H9 (cell line): ENCODE results near the gene NCOA5. TPM values are rescaled to one million over a fixed set of nuclear protein-coding genes. Genes with fewer than 3 reads are reported as not detected.

Source experiments
- DNase-seq: peaks from one replicate; pipeline ENCODE4 v3.0.0-alpha.2; 2017
- H2AFZ ChIP-seq: one replicate; pipeline ENCODE4 v1.6.1; 2013; ENCODE audit warnings: mild to moderate bottlenecking, low read length, control low read depth, moderate library complexity
- H2AK5ac ChIP-seq: 2 replicates; pipeline ENCODE4 v1.6.1; 2013; ENCODE audit warnings: low read length, control low read depth, mixed read lengths; ENCODE audit not compliant: insufficient read length
- H2BK120ac ChIP-seq: one replicate; pipeline ENCODE4 v1.6.1; 2013; ENCODE audit warnings: low read depth, mild to moderate bottlenecking, low read length, control low read depth, inconsistent platforms; ENCODE audit not compliant: poor library complexity, severe bottlenecking
- H2BK12ac ChIP-seq: 2 replicates; pipeline ENCODE4 v1.6.1; 2013; ENCODE audit warnings: low read length, control low read depth, mixed read lengths, low read depth; ENCODE audit not compliant: insufficient read length
- H2BK15ac ChIP-seq: 2 replicates; pipeline ENCODE4 v1.6.1; 2013; ENCODE audit warnings: low read depth, low read length, control low read depth
- H2BK20ac ChIP-seq: one replicate; pipeline ENCODE4 v1.6.1; 2013; ENCODE audit warnings: low read depth, mild to moderate bottlenecking, low read length, control low read depth, inconsistent platforms; ENCODE audit not compliant: poor library complexity, severe bottlenecking
- H2BK5ac ChIP-seq: 2 replicates; pipeline ENCODE4 v1.6.1; 2013; ENCODE audit warnings: low read length, control low read depth, mixed read lengths; ENCODE audit not compliant: insufficient read length
- H3K14ac ChIP-seq: 2 replicates; pipeline ENCODE4 v1.6.1; 2013; ENCODE audit warnings: low read length, control low read depth; ENCODE audit not compliant: insufficient read depth
- H3K18ac ChIP-seq: 2 replicates; pipeline ENCODE4 v1.6.1; 2013; ENCODE audit warnings: low read depth, mild to moderate bottlenecking, mixed read lengths, low read length, control low read depth; ENCODE audit not compliant: insufficient read length
- H3K23ac ChIP-seq: 2 replicates; pipeline ENCODE4 v1.6.1; 2013; ENCODE audit warnings: low read length, control low read depth, mixed read lengths, low read depth; ENCODE audit not compliant: insufficient read length
- H3K23me2 ChIP-seq: 2 replicates; pipeline ENCODE4 v1.6.1; 2013; ENCODE audit warnings: low read depth, mild to moderate bottlenecking, mixed read lengths, low read length, control low read depth; ENCODE audit not compliant: insufficient read length, poor library complexity, severe bottlenecking
- H3K27ac ChIP-seq: 2 replicates; pipeline ENCODE4 v1.5.1; 2013; ENCODE audit warnings: low read length, control low read depth, mixed read lengths, low read depth; ENCODE audit not compliant: insufficient read length
- H3K27me3 ChIP-seq: 2 replicates; pipeline ENCODE4 v1.6.1; 2013; ENCODE audit warnings: low read length, control low read depth, inconsistent platforms; ENCODE audit not compliant: insufficient read depth
- H3K4ac ChIP-seq: 2 replicates; pipeline ENCODE4 v1.6.1; 2013; ENCODE audit warnings: low read depth, mild to moderate bottlenecking, control low read depth, inconsistent platforms, low read length, moderate library complexity
- H3K4me1 ChIP-seq: 2 replicates; pipeline ENCODE4 v1.6.1; 2013; ENCODE audit warnings: low read length, control low read depth, inconsistent platforms; ENCODE audit not compliant: insufficient read depth
- H3K4me2 ChIP-seq: 2 replicates; pipeline ENCODE4 v1.6.1; 2013; ENCODE audit warnings: low read length, control low read depth, mixed read lengths; ENCODE audit not compliant: insufficient read length, insufficient read depth
- H3K56ac ChIP-seq: 2 replicates; pipeline ENCODE4 v1.6.1; 2013; ENCODE audit warnings: low read depth, mild to moderate bottlenecking, mixed read lengths, low read length, control low read depth; ENCODE audit not compliant: insufficient read length
- H3K79me1 ChIP-seq: 2 replicates; pipeline ENCODE4 v1.6.1; 2013; ENCODE audit warnings: low read depth, mild to moderate bottlenecking, moderate library complexity, low read length, control low read depth, inconsistent platforms; ENCODE audit not compliant: insufficient read depth, poor library complexity, severe bottlenecking
- H3K79me2 ChIP-seq: 2 replicates; pipeline ENCODE4 v1.6.1; 2013; ENCODE audit warnings: low read length, control low read depth, inconsistent platforms; ENCODE audit not compliant: insufficient read depth
- H3K9ac ChIP-seq: 2 replicates; pipeline ENCODE4 v1.6.1; 2013; ENCODE audit warnings: low read length, control low read depth, mixed read lengths; ENCODE audit not compliant: insufficient read length; ENCODE audit errors: extremely low read depth
- H3K9me3 ChIP-seq: one replicate; pipeline ENCODE4 v1.6.1; 2013; ENCODE audit warnings: low read depth, low read length, inconsistent platforms; ENCODE audit not compliant: control insufficient read depth
- H3T11ph ChIP-seq: one replicate; pipeline ENCODE4 v1.6.1; 2013; ENCODE audit warnings: mild to moderate bottlenecking, low read length, control low read depth, inconsistent platforms
- H4K20me1 ChIP-seq: one replicate; pipeline ENCODE4 v1.6.1; 2013; ENCODE audit not compliant: control insufficient read depth, insufficient read length, insufficient read depth
- H4K5ac ChIP-seq: 2 replicates; pipeline ENCODE4 v1.6.1; 2013; ENCODE audit warnings: low read depth, mild to moderate bottlenecking, mixed read lengths, low read length, control low read depth; ENCODE audit not compliant: insufficient read length
- H4K8ac ChIP-seq: replicated peaks from 2 replicates; pipeline ENCODE4 v1.6.1; 2013; ENCODE audit warnings: low read length, control low read depth, mixed read lengths, low read depth; ENCODE audit not compliant: insufficient read length
- H4K91ac ChIP-seq: 2 replicates; pipeline ENCODE4 v1.6.1; 2013; ENCODE audit warnings: low read depth, mild to moderate bottlenecking, moderate library complexity, mixed read lengths, low read length, control low read depth; ENCODE audit not compliant: insufficient read length
- H3K27ac Mint-ChIP-seq, 3 experiments: 2 replicates in 2 of 3; 3 replicates in 1 of 3; pipeline ENCODE4 v1.8.0; 2020 to 2021; ENCODE audit warnings: mixed read lengths in 3 of 3, mild to moderate bottlenecking in 1 of 3, moderate library complexity in 1 of 3
- H3K27me3 Mint-ChIP-seq: 2 replicates; pipeline ENCODE4 v1.8.0; 2021; ENCODE audit warnings: low read depth, mild to moderate bottlenecking, moderate library complexity, mixed read lengths
- H3K36me3 Mint-ChIP-seq, 3 experiments: 2 replicates in 2 of 3; 3 replicates in 1 of 3; pipeline ENCODE4 v1.8.0; 2020 to 2021; ENCODE audit warnings: low read depth in 3 of 3, mixed read lengths in 3 of 3; ENCODE audit not compliant: insufficient read depth in 1 of 3
- H3K4me1 Mint-ChIP-seq, 2 experiments: 2 replicates each; pipeline ENCODE4 v1.8.0; 2020; ENCODE audit warnings: mixed read lengths in 2 of 2
- H3K4me3 Mint-ChIP-seq, 2 experiments: 2 replicates in 1 of 2; 3 replicates in 1 of 2; pipeline ENCODE4 v1.8.0; 2020 to 2021; ENCODE audit warnings: mild to moderate bottlenecking in 2 of 2, mixed read lengths in 2 of 2, moderate library complexity in 1 of 2
- H3K9me3 Mint-ChIP-seq, 2 experiments: 2 replicates in 1 of 2; 3 replicates in 1 of 2; pipeline ENCODE4 v1.8.0; 2020; ENCODE audit warnings: mild to moderate bottlenecking in 2 of 2, mixed read lengths in 2 of 2, moderate library complexity in 1 of 2
- WGBS: extraction: QIAGEN DNeasy Blood & Tissue Kit; methylation state at CpG from one replicate; pipeline ENCODE4 v1.1.7; 2013; ENCODE audit warnings: missing lambda C conversion rate, low lambda C conversion rate, mixed read lengths; ENCODE audit not compliant: insufficient read length; ENCODE audit errors: extremely low coverage; 5-methylcytosine and 5-hydroxymethylcytosine counted together
- total RNA-seq: library from RNA; stranded (reverse); gene quantifications from 2 replicates; pipeline ENCODE4 v1.2.1, GENCODE V29; 2021
- TF ChIP-seq, protein P1 (sequence below): fragments of 200-600 bp; sonication (generic); conservative IDR thresholded peaks from 3 replicates; pipeline ENCODE4 v1.8.0; 2021; ENCODE audit warnings: antibody characterized with exemption, mild to moderate bottlenecking

Gene NCOA5
- total RNA-seq, 1 experiment from 2014 or later: 55.7 TPM

DNA sequence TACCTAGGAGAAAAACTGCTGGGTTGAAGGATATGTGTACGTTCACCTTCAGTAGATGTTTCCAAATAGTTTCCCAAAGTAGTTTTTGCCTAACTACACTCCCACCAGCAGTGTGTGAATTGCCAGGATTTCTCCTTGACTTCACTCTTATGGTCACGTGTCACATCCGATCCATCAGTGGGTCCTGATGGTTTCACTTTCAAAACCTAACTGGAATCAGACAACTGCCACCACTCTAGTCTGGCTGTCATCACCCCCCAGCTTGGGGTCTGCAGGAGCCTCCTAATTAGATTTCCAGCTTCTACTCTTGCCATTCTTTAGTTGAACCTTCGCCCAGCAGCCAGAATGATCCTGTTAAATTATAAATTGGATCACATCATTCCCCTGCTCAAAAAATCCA lies 69.2 kb downstream of the NCOA5 start:
- H3K27me3 Mint-ChIP-seq: peaks cover 30% of the 10 kb centered on the region

More for the DNA sequence above, 69.2 kb downstream of the NCOA5 start:
- H3K36me3 Mint-ChIP-seq: peaks cover 0 to 4% (median 2%) of the 10 kb centered on the region in 3 experiments; a peak in 1 of 7 replicates
- H2AK5ac ChIP-seq: no peak overlapping the region
- no peaks in the 10 kb centered on the region for H3K79me1 ChIP-seq
- H3K79me2 ChIP-seq: no peaks in the 10 kb centered on the region
- no peaks in the 10 kb centered on the region for H3K9me3 Mint-ChIP-seq
- no peak for DNase-seq
- H3K4me3 Mint-ChIP-seq: peak overlapping the region; percentile 80 to 83; a peak in 4 of 5 replicates
- no peak overlapping the region for H3K56ac ChIP-seq
- H3K4me1 Mint-ChIP-seq: peaks cover 11 to 16% of the 10 kb centered on the region in 2 experiments
- no peaks in the 10 kb centered on the region for H4K20me1 ChIP-seq
- no peaks in the 10 kb centered on the region for H3K9me3 ChIP-seq
- H4K8ac ChIP-seq: no peak overlapping the region
- no peak overlapping the region for H3K23ac ChIP-seq
- no peaks in the 10 kb centered on the region; the same call in 1 of the 2 replicates for H3K4me1 ChIP-seq
- no peak overlapping the region for H4K5ac ChIP-seq
- TF ChIP-seq, protein P1, sequence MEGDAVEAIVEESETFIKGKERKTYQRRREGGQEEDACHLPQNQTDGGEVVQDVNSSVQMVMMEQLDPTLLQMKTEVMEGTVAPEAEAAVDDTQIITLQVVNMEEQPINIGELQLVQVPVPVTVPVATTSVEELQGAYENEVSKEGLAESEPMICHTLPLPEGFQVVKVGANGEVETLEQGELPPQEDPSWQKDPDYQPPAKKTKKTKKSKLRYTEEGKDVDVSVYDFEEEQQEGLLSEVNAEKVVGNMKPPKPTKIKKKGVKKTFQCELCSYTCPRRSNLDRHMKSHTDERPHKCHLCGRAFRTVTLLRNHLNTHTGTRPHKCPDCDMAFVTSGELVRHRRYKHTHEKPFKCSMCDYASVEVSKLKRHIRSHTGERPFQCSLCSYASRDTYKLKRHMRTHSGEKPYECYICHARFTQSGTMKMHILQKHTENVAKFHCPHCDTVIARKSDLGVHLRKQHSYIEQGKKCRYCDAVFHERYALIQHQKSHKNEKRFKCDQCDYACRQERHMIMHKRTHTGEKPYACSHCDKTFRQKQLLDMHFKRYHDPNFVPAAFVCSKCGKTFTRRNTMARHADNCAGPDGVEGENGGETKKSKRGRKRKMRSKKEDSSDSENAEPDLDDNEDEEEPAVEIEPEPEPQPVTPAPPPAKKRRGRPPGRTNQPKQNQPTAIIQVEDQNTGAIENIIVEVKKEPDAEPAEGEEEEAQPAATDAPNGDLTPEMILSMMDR: no peak
- H3K14ac ChIP-seq: no peak overlapping the region
- no peak overlapping the region for H2BK5ac ChIP-seq
- no peak overlapping the region for H3K27ac Mint-ChIP-seq
- H2BK15ac ChIP-seq: no peak overlapping the region
- no peak overlapping the region for H3K9ac ChIP-seq
- peaks cover 4% of the 10 kb centered on the region; the same call in 1 of the 2 replicates for H3K27me3 ChIP-seq
- no CpG with 5 or more reads among the region's 4 CpGs for WGBS
- H3K4me2 ChIP-seq: peak overlapping the region; percentile 10
- no peak overlapping the region for H2BK20ac ChIP-seq
- no peak overlapping the region for H2AFZ ChIP-seq
- no peak overlapping the region for H3K27ac ChIP-seq
- H3K18ac ChIP-seq: no peak overlapping the region
- no peak overlapping the region for H3T11ph ChIP-seq
- no peak overlapping the region for H2BK12ac ChIP-seq
- peaks cover 6% of the 10 kb centered on the region for H3K23me2 ChIP-seq
- no peak overlapping the region for H4K91ac ChIP-seq
- no peak overlapping the region for H2BK120ac ChIP-seq
- H3K4ac ChIP-seq: no peak overlapping the region
